Mesodermal cell (in vitro differentiated cells): Measurements from ENCODE around the gene MUC16.

ENCODE experiments used
- H3K27ac ChIP-seq: 2 replicates; pipeline ENCODE4 v1.7.0; 2013; ENCODE audit warnings: mild to moderate bottlenecking, low read depth, low read length, moderate library complexity; ENCODE audit not compliant: severe bottlenecking
- H3K36me3 ChIP-seq: 2 replicates; pipeline ENCODE4 v1.7.1; 2013; ENCODE audit warnings: mild to moderate bottlenecking, low read length, moderate library complexity; ENCODE audit not compliant: control insufficient read depth, insufficient read depth
- H3K4me1 ChIP-seq: one replicate; pipeline ENCODE4 v1.7.1; 2013; ENCODE audit warnings: mild to moderate bottlenecking, low read length; ENCODE audit not compliant: insufficient read depth, control insufficient read depth, poor library complexity, severe bottlenecking
- H3K4me3 ChIP-seq: 2 replicates; pipeline ENCODE4 v1.7.0; 2013; ENCODE audit warnings: low read length, control low read depth, mild to moderate bottlenecking; ENCODE audit not compliant: insufficient read depth, poor library complexity, severe bottlenecking; ENCODE audit errors: extremely low read depth
- H3K9me3 ChIP-seq: 2 replicates; pipeline ENCODE4 v1.7.1; 2013; ENCODE audit warnings: mild to moderate bottlenecking, low read length, moderate library complexity; ENCODE audit not compliant: control insufficient read depth
- WGBS, 2 experiments: methylation state at CpG; one replicate each; pipeline ENCODE4 v1.1.5; 2013; ENCODE audit warnings: missing lambda C conversion rate in 2 of 2; ENCODE audit not compliant: insufficient coverage in 2 of 2; 5-methylcytosine and 5-hydroxymethylcytosine counted together

The MUC16 gene

GRCh38 chr19:9043524-9043923, 33.3 kb upstream of the MUC16 start:
- no peaks in the 10 kb centered on the region for H3K9me3 ChIP-seq
- 84 to 96% methylated on average over 4 of the region's 5 CpGs for WGBS, 2 experiments
- H3K27ac ChIP-seq, result no peak overlapping the region
- H3K4me3 ChIP-seq, result no peak overlapping the region
- no peaks in the 10 kb centered on the region for H3K4me1 ChIP-seq
- H3K36me3 ChIP-seq, result no peaks in the 10 kb centered on the region

GRCh38 chr19:9041023-9041422, 30.8 kb upstream of the MUC16 start:
- Histone ChIP-seq H3K27ac (no peak overlapping the region), H3K36me3 (no peaks in the 10 kb centered on the region), H3K4me1 (no peaks in the 10 kb centered on the region), H3K4me3 (no peak overlapping the region), H3K9me3 (no peaks in the 10 kb centered on the region)
- WGBS, 2 experiments, result 94% methylated on average over 4 to 5 of the region's 8 CpGs

GRCh38 chr19:9040131-9040530, 29.9 kb upstream of the MUC16 start:
- 67 to 84% methylated on average over 6 to 9 of the region's 9 CpGs for WGBS, 2 experiments
- Histone ChIP-seq H3K4me1 (no peaks in the 10 kb centered on the region), H3K4me3 (no peak overlapping the region), H3K9me3 (no peaks in the 10 kb centered on the region), H3K36me3 (no peaks in the 10 kb centered on the region), H3K27ac (no peak overlapping the region)

- WGBS, 2 experiments, result 87 to 94% methylated on average over 3 to 4 of the region's 5 CpGs
- no peaks in the 10 kb centered on the region for H3K36me3 ChIP-seq
- no peak overlapping the region for H3K4me3 ChIP-seq
- H3K9me3 ChIP-seq, result no peaks in the 10 kb centered on the region
- no peak overlapping the region for H3K27ac ChIP-seq
- H3K4me1 ChIP-seq, result no peaks in the 10 kb centered on the region
These were observed 29.5 kb upstream of the MUC16 start for GRCh38 chr19:9039728-9040127.

GRCh38 chr19:9037400-9038062, 27.3 kb upstream of the MUC16 start:
- no peaks in the 10 kb centered on the region for H3K4me1 ChIP-seq
- no peaks in the 10 kb centered on the region for H3K36me3 ChIP-seq
- no peak overlapping the region for H3K27ac ChIP-seq
- H3K9me3 ChIP-seq, result no peaks in the 10 kb centered on the region
- no peak overlapping the region for H3K4me3 ChIP-seq
- WGBS, 2 experiments, result 89% methylated on average over 8 of the region's 8 CpGs

GRCh38 chr19:9032136-9032631, 22.0 kb upstream of the MUC16 start:
- H3K4me3 ChIP-seq, result no peak overlapping the region
- WGBS, 2 experiments, result 85 to 89% methylated on average over 4 to 5 of the region's 5 CpGs
- H3K9me3 ChIP-seq, result no peaks in the 10 kb centered on the region
- H3K36me3 ChIP-seq, result no peaks in the 10 kb centered on the region
- no peak overlapping the region for H3K27ac ChIP-seq
- H3K4me1 ChIP-seq, result no peaks in the 10 kb centered on the region

GRCh38 chr19:9018163-9018875, 8.1 kb upstream of the MUC16 start:
- no peak overlapping the region for H3K27ac ChIP-seq
- H3K4me1 ChIP-seq, result no peaks in the 10 kb centered on the region
- H3K4me3 ChIP-seq, result no peak overlapping the region
- H3K9me3 ChIP-seq, result no peaks in the 10 kb centered on the region
- no peaks in the 10 kb centered on the region for H3K36me3 ChIP-seq
- 86% methylated on average over 23 of the region's 27 CpGs for WGBS, 2 experiments

GRCh38 chr19:9014803-9015202, 4.6 kb upstream of the MUC16 start:
- Histone ChIP-seq H3K9me3 (no peaks in the 10 kb centered on the region), H3K4me3 (no peak overlapping the region), H3K4me1 (no peaks in the 10 kb centered on the region), H3K27ac (no peak overlapping the region), H3K36me3 (no peaks in the 10 kb centered on the region)
- WGBS, 2 experiments, result 60 to 64% methylated on average over 5 to 6 of the region's 7 CpGs

GRCh38 chr19:9013988-9014387, 3.8 kb upstream of the MUC16 start:
- Histone ChIP-seq H3K4me1 (no peaks in the 10 kb centered on the region), H3K27ac (no peak overlapping the region), H3K9me3 (no peaks in the 10 kb centered on the region), H3K4me3 (no peak overlapping the region), H3K36me3 (no peaks in the 10 kb centered on the region)
- WGBS, 2 experiments, result no CpG with 5 or more reads among the region's 1 CpG

GRCh38 chr19:9011875-9012274, 1.7 kb upstream of the MUC16 start:
- H3K4me3 ChIP-seq, result no peak overlapping the region
- H3K27ac ChIP-seq, result no peak overlapping the region
- 84 to 92% methylated on average over 2 of the region's 2 CpGs for WGBS, 2 experiments
- H3K9me3 ChIP-seq, result no peaks in the 10 kb centered on the region
- no peaks in the 10 kb centered on the region for H3K4me1 ChIP-seq
- no peaks in the 10 kb centered on the region for H3K36me3 ChIP-seq

- Histone ChIP-seq H3K4me1 (no peaks in the 10 kb centered on the region), H3K9me3 (no peaks in the 10 kb centered on the region)
- 87 to 96% methylated on average over 4 to 8 of the region's 12 CpGs for WGBS, 2 experiments
These were observed 484 bp upstream of the MUC16 start for GRCh38 chr19:9010693-9011092.

More at GRCh38 chr19:9010693-9011092, 484 bp upstream of the MUC16 start:
- H3K27ac ChIP-seq, result no peak overlapping the region
- no peak overlapping the region for H3K4me3 ChIP-seq
- no peaks in the 10 kb centered on the region for H3K36me3 ChIP-seq
